HG02885 (cell line): ENCODE data around the gene UBE2G2.

Experiments
- ATAC-seq: cut with Tn5 transposase; IDR thresholded peaks from one replicate; pipeline ENCODE4 v1.9.1; 2021; ENCODE audit warnings: mild to moderate bottlenecking; ENCODE audit not compliant: unreplicated experiment, poor library complexity

UBE2G2 gene

DNA sequence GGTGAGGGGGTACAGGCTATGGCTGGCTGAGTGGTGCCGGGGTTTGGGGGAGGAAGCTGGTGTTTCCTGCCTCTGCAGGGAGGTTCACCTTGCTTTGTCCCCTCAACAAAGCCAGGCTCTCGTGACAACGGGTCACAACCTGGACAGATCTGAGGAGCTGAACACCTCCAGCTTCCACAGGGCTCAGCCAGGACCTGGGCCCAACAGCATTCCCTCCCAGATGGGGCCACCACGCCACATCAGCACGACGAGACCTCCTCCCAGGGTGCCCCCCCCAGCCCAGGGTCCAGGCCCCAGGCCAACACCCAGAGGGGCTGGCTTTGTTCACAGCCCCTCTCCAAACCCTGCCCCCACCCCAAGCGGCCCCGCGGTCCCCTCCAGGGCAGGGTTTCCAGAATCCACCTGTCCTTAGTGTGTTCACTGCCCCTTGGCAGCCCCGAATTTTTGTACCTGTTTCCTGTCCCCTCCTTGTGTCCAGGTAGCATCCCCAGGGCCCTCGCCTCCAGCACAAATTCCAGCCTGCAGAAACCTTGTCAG lies 34.7 kb downstream of the UBE2G2 start:
- ATAC-seq = no peak

DNA sequence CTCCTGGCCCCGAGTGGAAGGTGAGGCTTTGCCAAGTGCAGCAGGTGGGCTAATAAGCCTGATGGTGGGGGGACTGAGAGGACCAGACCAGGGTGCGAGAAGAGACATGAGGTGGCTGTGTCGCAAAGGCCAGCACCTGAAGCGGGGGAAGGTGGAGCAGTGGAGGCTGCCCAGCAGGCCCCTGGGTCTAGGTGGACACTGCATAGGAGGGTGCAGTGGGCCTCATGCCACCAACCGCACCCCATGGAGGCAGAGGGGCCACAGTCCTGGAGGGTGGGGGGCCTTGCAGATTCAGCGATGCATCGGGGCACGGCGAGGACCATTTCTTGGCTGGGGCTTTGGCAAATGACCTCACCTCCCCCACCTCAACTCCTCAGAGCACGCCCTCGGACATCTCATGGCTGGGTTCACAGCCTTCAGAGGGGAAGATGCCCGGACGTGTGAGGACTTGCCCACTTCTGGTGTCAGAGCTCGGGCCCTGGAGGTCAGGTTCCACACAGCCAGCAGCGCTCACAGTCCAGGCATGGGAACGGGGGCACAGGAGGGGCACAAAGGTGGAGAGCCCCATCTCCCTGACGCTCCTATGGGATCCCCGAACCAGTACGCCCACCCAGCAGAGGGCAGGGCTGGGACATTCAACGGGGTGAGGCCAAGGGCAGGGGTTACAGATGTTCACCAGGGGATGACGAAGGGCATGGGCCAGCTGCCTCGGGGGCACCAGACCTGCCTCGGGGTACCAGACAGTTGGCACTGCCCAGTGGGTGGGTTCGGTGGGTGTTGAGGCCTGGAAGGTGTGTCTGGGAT lies 35.4 kb downstream of the UBE2G2 start:
- ATAC-seq = no peak

- ATAC-seq = no peak
Observed at GRCh38 chr21:44765231-44766013, 36.2 kb downstream of the UBE2G2 start.

GRCh38 chr21:44764319-44765230 lies 37.0 kb downstream of the UBE2G2 start:
- ATAC-seq = no peak

DNA sequence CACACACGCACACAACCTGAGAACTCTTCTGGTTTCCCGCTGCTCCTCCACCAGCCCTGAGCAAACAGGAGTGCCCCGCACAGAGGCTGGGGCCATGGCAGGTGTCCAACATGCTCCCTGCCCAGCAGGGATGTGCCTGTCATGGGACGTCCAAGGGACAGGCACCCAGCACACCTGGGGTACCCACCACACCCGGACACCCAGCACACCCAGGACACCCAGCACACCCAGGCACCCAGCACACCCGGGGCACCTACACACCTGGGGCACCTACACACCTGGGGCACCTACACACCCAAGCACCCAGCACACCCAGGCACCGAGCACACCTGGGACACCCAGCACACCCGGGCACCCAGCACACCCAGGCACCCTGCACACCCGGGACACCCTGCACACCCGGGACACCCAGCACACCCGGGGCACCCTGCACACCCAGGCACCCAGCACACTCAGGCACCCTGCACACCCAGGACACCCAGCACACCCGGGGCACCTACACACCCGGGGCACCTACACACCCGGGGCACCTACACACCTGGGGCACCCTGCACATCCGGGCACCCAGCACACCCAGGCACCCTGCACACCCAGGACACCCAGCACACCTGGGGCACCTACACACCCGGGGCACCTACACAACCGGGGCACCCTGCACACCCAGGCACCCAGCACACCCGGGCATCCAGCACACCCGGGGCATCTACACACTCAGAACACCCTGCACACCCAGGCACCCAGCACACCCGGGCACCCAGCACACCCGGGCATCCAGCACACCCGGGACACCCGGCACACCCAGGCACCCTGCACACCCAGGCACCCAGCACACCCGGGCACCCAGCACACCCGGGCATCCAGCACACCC lies 37.9 kb downstream of the UBE2G2 start:
- ATAC-seq = no peak

- ATAC-seq = no peak
Observed at GRCh38 chr21:44763050-44763378, 38.6 kb downstream of the UBE2G2 start.

DNA sequence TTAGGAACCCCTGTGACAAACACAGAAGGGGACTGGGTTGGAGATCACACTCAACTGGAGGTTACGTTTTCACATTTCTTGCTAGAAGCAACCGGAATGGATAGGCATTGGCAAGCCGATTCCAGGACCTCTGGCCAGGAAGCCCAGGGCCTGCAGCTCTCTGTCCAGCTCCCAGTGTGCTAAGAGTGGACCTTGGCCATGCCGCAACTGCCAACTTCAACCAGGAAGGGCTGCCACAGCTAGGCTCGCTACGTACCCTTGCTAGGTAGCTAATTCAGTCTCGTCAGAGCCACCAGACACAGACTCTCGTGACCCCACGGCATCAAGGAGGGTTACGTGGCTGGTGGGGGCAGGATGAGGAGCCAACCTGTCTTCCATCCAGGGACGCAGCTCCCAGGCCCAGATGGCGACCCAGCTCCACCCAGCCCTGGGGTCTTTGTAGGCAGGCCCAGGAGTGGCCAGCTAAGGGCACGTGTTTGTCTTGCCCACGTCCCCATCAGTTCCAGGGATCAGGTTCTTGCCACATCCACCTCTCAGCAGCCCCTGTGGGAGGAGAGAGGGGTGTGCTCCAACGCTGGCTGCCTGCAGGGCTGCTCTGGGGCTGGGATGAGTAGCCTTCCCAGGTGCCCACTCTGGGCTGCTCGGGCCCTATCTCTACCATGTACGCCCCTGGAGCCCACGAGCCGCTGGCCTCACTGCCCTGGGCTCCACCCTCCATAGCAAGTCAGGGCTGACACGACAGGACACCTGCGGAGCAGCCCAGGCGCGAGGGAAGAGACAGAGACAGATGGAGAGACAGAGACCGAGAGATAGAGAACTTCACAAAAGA lies 39.2 kb downstream of the UBE2G2 start:
- ATAC-seq = no peak

GRCh38 chr21:44761747-44762208 lies 39.8 kb downstream of the UBE2G2 start:
- ATAC-seq = no peak

DNA sequence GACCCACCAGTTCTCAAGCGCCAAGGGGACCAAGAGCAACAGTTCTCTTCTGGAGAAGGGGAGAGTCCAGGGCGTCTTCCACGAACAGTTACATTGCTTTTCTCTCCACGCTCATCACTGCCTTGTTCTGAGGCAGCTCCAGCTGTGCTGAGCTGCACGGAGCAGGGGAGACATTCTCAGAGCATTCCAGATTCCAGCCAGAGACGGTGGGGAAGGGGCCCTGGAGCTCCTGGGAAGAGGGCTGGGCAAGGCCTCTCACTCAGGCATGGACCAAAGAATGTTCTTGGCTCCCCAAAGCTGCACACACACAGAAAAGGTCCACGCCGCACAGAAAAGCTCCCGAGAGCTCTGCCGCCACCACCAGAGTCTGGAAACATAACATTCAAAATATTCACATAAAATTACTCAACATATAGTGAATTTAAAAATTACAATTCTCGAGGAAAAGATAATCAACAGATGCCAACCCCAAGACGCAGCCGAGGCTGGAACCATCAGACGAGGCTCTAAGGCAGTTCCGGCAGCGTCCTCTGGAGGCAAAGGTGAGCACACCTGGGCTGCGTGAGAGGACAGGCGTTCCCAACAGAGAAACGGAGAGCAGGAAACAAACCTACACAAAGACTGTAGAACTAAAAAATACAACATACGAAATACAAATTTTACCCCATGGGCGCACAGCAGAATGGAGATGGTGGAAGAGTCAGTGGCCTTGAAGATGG lies 40.5 kb downstream of the UBE2G2 start:
- no peak for ATAC-seq

DNA sequence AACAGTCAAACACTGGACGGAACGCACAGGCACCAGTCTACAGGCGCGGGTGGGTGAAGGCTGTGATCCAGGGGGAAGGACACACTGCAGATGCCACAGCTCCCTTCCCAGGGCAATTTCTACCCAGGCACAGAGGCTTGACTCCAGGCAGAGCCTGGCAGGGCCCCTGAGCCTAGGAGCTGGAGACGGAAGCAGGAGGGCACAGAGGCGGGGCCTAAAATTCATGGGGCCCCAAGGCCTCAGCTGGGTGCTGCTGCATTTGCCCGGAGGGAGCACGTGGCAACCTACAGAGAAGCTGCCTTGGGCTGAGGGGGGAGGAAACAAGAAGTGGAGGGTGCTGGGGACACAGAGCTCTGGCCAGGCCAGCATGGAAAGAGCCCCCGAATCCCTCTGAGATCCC lies 41.2 kb downstream of the UBE2G2 start:
- no peak for ATAC-seq

- ATAC-seq = no peak
Observed at GRCh38 chr21:44759628-44760285, 41.9 kb downstream of the UBE2G2 start.

GRCh38 chr21:44758781-44759627 lies 42.6 kb downstream of the UBE2G2 start:
- no peak for ATAC-seq

- no peak for ATAC-seq
Observed at GRCh38 chr21:44758141-44758561, 43.5 kb downstream of the UBE2G2 start.

GRCh38 chr21:44757731-44758130 lies 43.9 kb downstream of the UBE2G2 start:
- ATAC-seq = no peak

- ATAC-seq = no peak
Observed at GRCh38 chr21:44756423-44757185, 45.0 kb downstream of the UBE2G2 start.

DNA sequence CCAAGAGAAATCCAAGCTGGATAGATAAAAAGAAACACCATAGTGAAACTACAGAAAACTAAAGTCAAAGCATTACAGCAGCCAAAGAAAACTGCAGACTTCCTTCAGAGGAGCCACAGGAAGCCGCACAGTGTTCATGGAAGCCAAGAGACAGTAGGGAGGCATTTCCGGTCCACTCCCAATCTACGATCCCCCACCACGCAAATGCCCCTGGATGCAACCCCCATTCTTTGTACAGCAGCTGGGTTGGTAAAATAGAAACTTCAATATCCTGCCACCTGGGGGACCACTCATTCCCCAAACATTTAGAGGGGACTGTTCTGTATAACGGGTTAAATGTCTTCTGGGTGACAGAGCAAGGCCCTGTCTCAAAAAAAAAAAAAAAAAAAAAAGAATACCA lies 46.4 kb downstream of the UBE2G2 start:
- ATAC-seq = no peak
